HG03066 (cell line): ENCODE results near the gene GPR68.
A peak's percentile ranks its signal among the peaks of the same experiment; 100 is the strongest.
"Not testable (repeated sequence)": the region's sequence is repeated elsewhere in the genome, so short reads cannot be mapped to it uniquely, and the experiment has no call there.

ENCODE experiments used
- ATAC-seq: cut with Tn5 transposase; IDR thresholded peaks from one replicate; pipeline ENCODE4 v1.9.1; 2021; ENCODE audit warnings: low read depth; ENCODE audit not compliant: unreplicated experiment

GPR68 gene

GRCh38 chr14:91230397-91231035, 14.0 kb downstream of the GPR68 start:
- ATAC-seq, result no peak

GRCh38 chr14:91229743-91230200, 14.7 kb downstream of the GPR68 start:
- peak; percentile 71 for ATAC-seq

- no peak for ATAC-seq
These were observed 15.5 kb downstream of the GPR68 start for GRCh38 chr14:91229005-91229382.

- peak; percentile 77 for ATAC-seq
These were observed 16.1 kb downstream of the GPR68 start for GRCh38 chr14:91228112-91229004.

GRCh38 chr14:91227183-91227628, 17.3 kb downstream of the GPR68 start:
- ATAC-seq, result no peak

GRCh38 chr14:91226360-91226759, 18.1 kb downstream of the GPR68 start:
- ATAC-seq, result not testable (repeated sequence)

GRCh38 chr14:91225025-91225424, 19.5 kb downstream of the GPR68 start:
- ATAC-seq, result no peak

GRCh38 chr14:91223028-91223783, 21.3 kb downstream of the GPR68 start:
- ATAC-seq, result no peak

GRCh38 chr14:91221270-91221669, 23.2 kb downstream of the GPR68 start:
- no peak for ATAC-seq

GRCh38 chr14:91220581-91221000, 23.9 kb downstream of the GPR68 start:
- ATAC-seq, result no peak

GRCh38 chr14:91219517-91220389, 24.8 kb downstream of the GPR68 start:
- ATAC-seq, result no peak

- no peak for ATAC-seq
These were observed 26.5 kb downstream of the GPR68 start for GRCh38 chr14:91218014-91218413.

- ATAC-seq, result no peak
These were observed 27.7 kb downstream of the GPR68 start for GRCh38 chr14:91216731-91217226.

GRCh38 chr14:91215381-91215780, 29.1 kb downstream of the GPR68 start:
- ATAC-seq, result no peak

GRCh38 chr14:91214306-91214705, 30.2 kb downstream of the GPR68 start:
- no peak for ATAC-seq

GRCh38 chr14:91211017-91211416, 33.5 kb downstream of the GPR68 start:
- no peak for ATAC-seq

GRCh38 chr14:91207008-91207407, 37.5 kb downstream of the GPR68 start:
- ATAC-seq, result no peak

GRCh38 chr14:91205459-91205858, 39.0 kb downstream of the GPR68 start:
- ATAC-seq, result no peak

GRCh38 chr14:91204657-91205056, 39.8 kb downstream of the GPR68 start:
- ATAC-seq, result no peak
